Small intestine (tissue), 7 donors: ENCODE results near the gene KAZALD1. TPM values are rescaled to one million over a fixed set of nuclear protein-coding genes. Genes with fewer than 3 reads are reported as not detected.
"Not testable (repeated sequence)": the region's sequence is repeated elsewhere in the genome, so short reads cannot be mapped to it uniquely, and the experiment has no call there.

Experiments
- DNase-seq, 2 donors: peaks; one replicate each; pipeline versions ENCODE4 v3.0.0 to v3.0.0-alpha.2; 2013
- FAIRE-seq: peaks from 2 replicates; lab custom pipeline; 2012; peaks lifted over from hg19 to GRCh38; lab: Jason Lieb, UNC
- H3K27ac ChIP-seq, 3 donors: one replicate each; pipeline ENCODE4 v1.5.1; 2013; ENCODE audit warnings: low read length in 2 of 3, mild to moderate bottlenecking in 2 of 3, control low read depth in 1 of 3, inconsistent platforms in 1 of 3, low read depth in 1 of 3, moderate library complexity in 1 of 3
- H3K27me3 ChIP-seq, 3 donors: one replicate each; pipeline ENCODE4 v1.6.1; 2013; ENCODE audit warnings: low read length in 3 of 3, inconsistent platforms in 1 of 3; ENCODE audit not compliant: control insufficient read depth in 3 of 3, insufficient read depth in 3 of 3
- H3K36me3 ChIP-seq, 3 donors: one replicate each; pipeline ENCODE4 v1.6.1; 2013; ENCODE audit warnings: low read length in 3 of 3, inconsistent platforms in 1 of 3, low read depth in 1 of 3, mild to moderate bottlenecking in 1 of 3, moderate library complexity in 1 of 3; ENCODE audit not compliant: control insufficient read depth in 3 of 3, insufficient read depth in 2 of 3
- H3K4me1 ChIP-seq, 3 donors: one replicate each; pipeline ENCODE4 v1.6.1; 2013; ENCODE audit warnings: low read length in 2 of 3, inconsistent platforms in 1 of 3, low read depth in 1 of 3, mild to moderate bottlenecking in 1 of 3, moderate library complexity in 1 of 3; ENCODE audit not compliant: control insufficient read depth in 3 of 3, insufficient read depth in 2 of 3
- H3K4me3 ChIP-seq, 3 donors: one replicate each; pipeline ENCODE4 v1.5.1; 2013; ENCODE audit warnings: low read length in 3 of 3, control low read depth in 1 of 3, inconsistent platforms in 1 of 3, low read depth in 1 of 3, mild to moderate bottlenecking in 1 of 3, moderate library complexity in 1 of 3
- H3K9me3 ChIP-seq, 2 donors: one replicate each; pipeline ENCODE4 v1.6.1; 2013; ENCODE audit warnings: low read depth in 1 of 2, low read length in 1 of 2; ENCODE audit not compliant: control insufficient read depth in 2 of 2, insufficient read depth in 1 of 2
- WGBS, 3 donors: extraction: QIAGEN DNeasy Blood & Tissue Kit; methylation state at CpG; one replicate each; pipeline ENCODE4 v1.1.7; 2013; 5-methylcytosine and 5-hydroxymethylcytosine counted together
- polyA plus RNA-seq, 4 donors: library from polyadenylated mRNA; stranded (reverse) in 3 of 4; unstranded in 1 of 4; fragments of 200-250 nt in 3 of 4; fragments of 120-200 nt in 1 of 4; gene quantifications; one replicate each; pipeline versions ENCODE4 v1.2.1 to v1.2.3, GENCODE V29; 2013
- donor health status: healthy with polysubstance abuse.
- donor health status: control.
- donor health status: control.
- donor health status: Bipolar disorder and iron deficiency.
- donor health status: healthy.

The KAZALD1 gene
- polyA plus RNA-seq, 4 donors = 8.1 to 76.0 (median 33.1) TPM

- Histone ChIP-seq H3K4me1 (peaks cover 0 to 62% (median 5%) of the 10 kb centered on the region in 3 donors), H3K36me3 (peaks cover 4 to 50% (median 17%) of the 10 kb centered on the region in 3 donors), H3K4me3 (peak overlapping the region; percentile 50 to 94 (median 93)), H3K27ac (peak overlapping the region; percentile 96 to 100 (median 100)), H3K27me3 (no peaks in the 10 kb centered on the region), H3K9me3 (no peaks in the 10 kb centered on the region)
- DNase-seq (no peak), FAIRE-seq (no peak)
- WGBS, 3 donors = 8 to 10% (median 8%) methylated on average over 6 of the region's 6 CpGs
These were observed 29.1 kb upstream of the KAZALD1 start for GRCh38 chr10:101032637-101033224.

DNA sequence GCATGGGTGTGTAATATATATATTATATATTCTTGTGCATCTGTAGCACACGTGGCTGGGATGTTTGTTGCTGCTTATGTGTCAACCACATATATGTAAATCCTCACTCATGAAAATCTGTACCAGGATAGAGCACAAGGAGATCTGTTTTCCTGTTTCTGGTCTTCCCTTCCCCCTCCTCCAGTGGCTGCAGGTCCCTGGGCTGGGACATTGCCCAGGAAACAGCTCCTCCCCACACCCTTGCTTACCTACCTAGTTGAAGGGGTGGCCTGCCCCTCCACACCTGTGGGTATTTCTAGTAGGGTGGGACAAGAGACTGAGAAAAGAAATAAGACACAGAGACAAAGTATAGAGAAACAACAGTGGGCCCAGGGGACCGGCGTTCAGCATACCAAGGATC lies 28.5 kb upstream of the KAZALD1 start:
- WGBS, 3 donors = 45 to 56% (median 49%) methylated on average over 3 of the region's 3 CpGs
- DNase-seq (peak; percentile 55 to 70), FAIRE-seq (no peak)
- Histone ChIP-seq H3K4me3 (peak overlapping the region in 2 of 3 donors; percentile 93 to 94), H3K36me3 (peaks cover 4 to 51% (median 20%) of the 10 kb centered on the region in 3 donors), H3K9me3 (no peaks in the 10 kb centered on the region), H3K27me3 (no peaks in the 10 kb centered on the region), H3K4me1 (peaks cover 0 to 62% (median 5%) of the 10 kb centered on the region in 3 donors), H3K27ac (peak overlapping the region; percentile 96 to 100 (median 100))

- Histone ChIP-seq H3K4me1 (peaks cover 0 to 53% (median 5%) of the 10 kb centered on the region in 3 donors), H3K27ac (peak overlapping the region in 2 of 3 donors; percentile 35 to 100), H3K36me3 (peaks cover 4 to 56% (median 28%) of the 10 kb centered on the region in 3 donors), H3K4me3 (peak overlapping the region in 1 of 3 donors; percentile 17)
- DNase-seq = peak; percentile 92
- not testable (repeated sequence) for H3K9me3 ChIP-seq, H3K27me3 ChIP-seq, FAIRE-seq
- 27 to 67% (median 36%) methylated on average over 4 of the region's 4 CpGs for WGBS, 3 donors
These were observed 27.4 kb upstream of the KAZALD1 start for GRCh38 chr10:101034404-101034803.

DNA sequence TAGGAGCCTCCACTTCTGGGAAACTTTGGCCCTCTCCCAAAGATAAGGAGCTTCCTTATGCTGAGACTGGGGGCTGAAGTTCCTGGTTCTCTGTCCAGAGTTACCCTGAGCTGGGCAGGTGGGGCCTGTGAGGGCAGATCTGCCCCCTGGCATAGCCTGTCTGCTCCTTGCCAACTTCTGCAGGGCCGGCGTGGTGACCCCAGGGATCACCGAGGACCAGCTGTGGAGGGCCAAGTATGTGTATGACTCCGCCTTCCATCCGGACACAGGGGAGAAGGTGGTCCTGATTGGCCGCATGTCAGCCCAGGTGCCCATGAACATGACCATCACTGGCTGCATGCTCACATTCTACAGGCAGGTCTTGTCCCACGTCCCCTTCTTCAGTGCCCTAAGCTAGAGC lies 26.5 kb upstream of the KAZALD1 start:
- FAIRE-seq (no peak), DNase-seq (no peak)
- 86 to 88% (median 87%) methylated on average over 7 of the region's 7 CpGs for WGBS, 3 donors
- H3K9me3 ChIP-seq = no peaks in the 10 kb centered on the region
- peaks cover 0 to 48% (median 5%) of the 10 kb centered on the region in 3 donors for H3K4me1 ChIP-seq
- peak overlapping the region in 1 of 3 donors; percentile 17 for H3K4me3 ChIP-seq
- H3K27ac ChIP-seq = peak overlapping the region in 2 of 3 donors; percentile 0 to 78
- peaks cover 4 to 62% (median 33%) of the 10 kb centered on the region in 3 donors for H3K36me3 ChIP-seq
- H3K27me3 ChIP-seq = no peaks in the 10 kb centered on the region

DNA sequence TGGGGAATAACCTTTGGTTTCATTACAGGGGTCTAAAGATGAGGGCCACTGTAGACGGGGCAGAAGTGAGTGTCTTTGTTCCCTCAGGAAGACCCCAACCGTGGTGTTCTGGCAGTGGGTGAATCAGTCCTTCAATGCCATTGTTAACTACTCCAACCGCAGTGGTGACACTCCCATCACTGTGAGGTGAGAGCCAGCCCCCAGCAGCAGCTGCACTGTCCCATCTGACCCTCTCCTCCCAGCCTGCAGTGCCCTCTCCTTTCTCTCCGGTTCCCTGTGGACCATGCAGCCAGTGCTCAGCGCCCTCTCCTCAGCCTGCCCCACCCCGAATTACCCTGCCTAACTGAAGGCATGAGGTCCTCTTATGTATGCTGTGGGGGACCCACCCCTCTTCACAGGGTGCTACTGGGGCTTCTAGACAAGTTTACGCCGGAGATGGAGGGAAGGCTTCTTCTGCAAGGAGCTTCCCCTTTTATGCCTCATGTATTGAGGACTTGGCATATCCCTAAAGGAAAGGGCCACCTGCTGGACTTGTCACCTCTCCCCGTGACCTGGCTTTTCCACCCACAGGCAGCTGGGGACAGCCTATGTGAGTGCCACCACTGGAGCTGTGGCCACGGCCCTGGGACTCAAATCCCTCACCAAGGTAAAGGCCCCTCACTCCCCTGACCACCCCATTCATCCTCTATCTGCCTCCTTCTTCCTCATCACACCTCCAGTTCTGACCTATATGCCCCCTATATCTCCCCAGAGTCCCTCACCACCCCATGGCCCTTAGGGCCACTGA lies 25.7 kb upstream of the KAZALD1 start:
- H3K36me3 ChIP-seq = peaks cover 4 to 69% (median 33%) of the 10 kb centered on the region in 3 donors
- H3K4me3 ChIP-seq = no peak overlapping the region
- peak overlapping the region in 2 of 3 donors; percentile 24 to 78 for H3K27ac ChIP-seq
- no peaks in the 10 kb centered on the region for H3K9me3 ChIP-seq
- H3K27me3 ChIP-seq = no peaks in the 10 kb centered on the region
- no peak for FAIRE-seq
- 76 to 83% (median 76%) methylated on average over 10 of the region's 10 CpGs for WGBS, 3 donors
- peaks cover 0 to 52% (median 5%) of the 10 kb centered on the region in 3 donors for H3K4me1 ChIP-seq
- DNase-seq = no peak

DNA sequence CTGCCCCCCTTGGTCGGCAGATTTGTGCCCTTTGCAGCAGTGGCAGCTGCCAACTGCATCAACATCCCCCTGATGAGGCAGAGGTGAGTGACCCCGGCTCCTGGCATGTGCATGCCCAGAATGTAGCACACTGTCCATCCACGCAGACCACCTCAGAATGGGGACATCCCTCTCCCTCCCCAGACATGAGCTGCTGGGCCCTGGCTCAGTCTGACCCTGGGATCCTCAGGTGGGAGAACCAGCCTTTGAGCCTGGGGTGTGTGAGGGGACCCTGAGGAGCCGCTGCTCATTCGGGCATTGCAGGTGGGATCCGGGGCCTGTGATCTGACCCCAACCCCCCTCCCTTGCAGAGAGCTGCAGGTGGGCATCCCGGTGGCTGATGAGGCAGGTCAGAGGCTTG lies 25.1 kb upstream of the KAZALD1 start:
- Histone ChIP-seq H3K36me3 (peaks cover 4 to 73% (median 33%) of the 10 kb centered on the region in 3 donors), H3K27ac (peak overlapping the region in 2 of 3 donors; percentile 24 to 78), H3K9me3 (no peaks in the 10 kb centered on the region), H3K4me3 (no peak overlapping the region), H3K27me3 (no peaks in the 10 kb centered on the region), H3K4me1 (peaks cover 0 to 58% (median 5%) of the 10 kb centered on the region in 3 donors)
- no peak for DNase-seq
- no peak for FAIRE-seq
- WGBS, 3 donors = 56 to 72% (median 59%) methylated on average over 7 of the region's 7 CpGs

DNA sequence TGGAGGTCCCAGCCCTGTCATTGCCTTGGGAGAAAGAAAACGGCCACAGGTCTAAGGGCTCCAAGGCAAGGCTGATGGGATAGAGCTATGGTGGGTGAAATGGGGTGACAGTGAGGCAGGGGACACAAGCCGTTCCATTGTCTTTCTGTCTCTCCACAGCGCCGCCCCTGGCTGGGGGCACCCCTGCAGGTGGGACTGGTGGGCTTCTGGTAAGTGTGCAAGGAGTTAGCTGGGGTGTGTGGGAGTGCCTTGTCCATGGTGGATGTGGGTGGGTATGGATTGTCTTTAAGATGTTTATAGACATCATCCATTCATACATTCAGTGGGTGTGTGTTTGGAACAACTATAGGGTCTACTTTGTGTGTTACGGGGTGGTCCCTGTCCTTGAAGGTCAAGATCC lies 23.3 kb upstream of the KAZALD1 start:
- WGBS, 3 donors = 74 to 87% (median 86%) methylated on average over 5 of the region's 5 CpGs
- FAIRE-seq (no peak), DNase-seq (no peak)
- Histone ChIP-seq H3K4me3 (no peak overlapping the region), H3K36me3 (peaks cover 4 to 69% (median 33%) of the 10 kb centered on the region in 3 donors), H3K27ac (peak overlapping the region in 1 of 3 donors; percentile 19), H3K9me3 (no peaks in the 10 kb centered on the region), H3K27me3 (no peaks in the 10 kb centered on the region), H3K4me1 (peaks cover 0 to 69% (median 2%) of the 10 kb centered on the region in 3 donors)

DNA sequence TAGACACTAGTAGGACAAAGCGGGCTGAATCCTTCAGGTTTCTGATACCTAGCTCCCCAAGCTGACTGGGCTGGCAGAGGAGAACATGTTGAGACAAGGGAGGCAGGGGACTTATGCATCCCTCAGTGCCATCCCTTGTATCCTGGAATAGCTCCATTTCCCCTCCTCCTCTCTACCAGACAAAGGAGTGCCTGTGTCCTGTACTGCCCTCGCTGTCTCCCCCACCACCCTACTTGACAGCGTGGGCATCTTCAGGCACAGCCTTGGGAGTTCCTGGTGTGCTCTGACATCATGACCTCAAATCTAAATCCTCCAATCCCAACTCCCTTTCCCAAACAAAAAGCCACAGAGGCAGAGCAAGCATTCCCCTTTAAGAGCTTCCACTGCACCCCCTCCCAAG lies 21.7 kb upstream of the KAZALD1 start:
- H3K27ac ChIP-seq = peak overlapping the region in 1 of 3 donors; percentile 16
- peaks cover 0 to 64% (median 2%) of the 10 kb centered on the region in 3 donors for H3K4me1 ChIP-seq
- DNase-seq = no peak
- peaks cover 4 to 63% (median 31%) of the 10 kb centered on the region in 3 donors for H3K36me3 ChIP-seq
- WGBS, 3 donors = 93 to 99% (median 98%) methylated on average over 3 of the region's 3 CpGs
- no peak overlapping the region for H3K4me3 ChIP-seq
- H3K27me3 ChIP-seq = no peaks in the 10 kb centered on the region
- H3K9me3 ChIP-seq = no peaks in the 10 kb centered on the region
- FAIRE-seq = no peak
